ENCODE measurements around the gene EFHD2.

DNA sequence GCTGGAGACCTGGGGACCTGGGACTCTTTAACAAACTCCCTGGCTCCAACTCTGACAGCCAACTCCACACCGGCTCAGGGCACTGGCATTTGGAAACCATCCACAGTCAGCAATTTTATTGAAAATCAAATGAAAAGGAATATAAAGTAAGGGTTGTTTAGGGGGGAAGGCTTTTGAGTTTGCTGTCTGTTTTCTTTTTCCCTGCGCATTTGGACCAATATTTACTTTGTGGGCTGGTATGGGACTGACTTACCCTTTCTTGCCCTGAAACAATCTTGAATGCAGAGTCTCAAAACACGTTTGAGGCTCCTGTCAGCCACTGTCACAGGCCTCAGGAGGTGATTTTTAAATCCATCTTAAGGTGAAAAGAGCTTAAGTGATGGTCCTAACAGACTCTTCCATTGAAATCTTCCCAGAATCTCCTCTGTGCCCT, 15.4 kb upstream of the EFHD2 start:
- TF ChIP-seq, protein P1, sequence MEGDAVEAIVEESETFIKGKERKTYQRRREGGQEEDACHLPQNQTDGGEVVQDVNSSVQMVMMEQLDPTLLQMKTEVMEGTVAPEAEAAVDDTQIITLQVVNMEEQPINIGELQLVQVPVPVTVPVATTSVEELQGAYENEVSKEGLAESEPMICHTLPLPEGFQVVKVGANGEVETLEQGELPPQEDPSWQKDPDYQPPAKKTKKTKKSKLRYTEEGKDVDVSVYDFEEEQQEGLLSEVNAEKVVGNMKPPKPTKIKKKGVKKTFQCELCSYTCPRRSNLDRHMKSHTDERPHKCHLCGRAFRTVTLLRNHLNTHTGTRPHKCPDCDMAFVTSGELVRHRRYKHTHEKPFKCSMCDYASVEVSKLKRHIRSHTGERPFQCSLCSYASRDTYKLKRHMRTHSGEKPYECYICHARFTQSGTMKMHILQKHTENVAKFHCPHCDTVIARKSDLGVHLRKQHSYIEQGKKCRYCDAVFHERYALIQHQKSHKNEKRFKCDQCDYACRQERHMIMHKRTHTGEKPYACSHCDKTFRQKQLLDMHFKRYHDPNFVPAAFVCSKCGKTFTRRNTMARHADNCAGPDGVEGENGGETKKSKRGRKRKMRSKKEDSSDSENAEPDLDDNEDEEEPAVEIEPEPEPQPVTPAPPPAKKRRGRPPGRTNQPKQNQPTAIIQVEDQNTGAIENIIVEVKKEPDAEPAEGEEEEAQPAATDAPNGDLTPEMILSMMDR (IDR thresholded peaks at IDR 0.05) = no peak
- TF ChIP-seq POLR2A (IDR thresholded peaks at IDR 0.05) = no peak
